ENCODE measurements around the gene MC1R. TPM values are rescaled to one million over a fixed set of nuclear protein-coding genes. Genes with fewer than 3 reads are reported as not detected.

The MC1R gene
- total RNA-seq, 1 experiment from 2014 or later: 3.8 TPM

DNA sequence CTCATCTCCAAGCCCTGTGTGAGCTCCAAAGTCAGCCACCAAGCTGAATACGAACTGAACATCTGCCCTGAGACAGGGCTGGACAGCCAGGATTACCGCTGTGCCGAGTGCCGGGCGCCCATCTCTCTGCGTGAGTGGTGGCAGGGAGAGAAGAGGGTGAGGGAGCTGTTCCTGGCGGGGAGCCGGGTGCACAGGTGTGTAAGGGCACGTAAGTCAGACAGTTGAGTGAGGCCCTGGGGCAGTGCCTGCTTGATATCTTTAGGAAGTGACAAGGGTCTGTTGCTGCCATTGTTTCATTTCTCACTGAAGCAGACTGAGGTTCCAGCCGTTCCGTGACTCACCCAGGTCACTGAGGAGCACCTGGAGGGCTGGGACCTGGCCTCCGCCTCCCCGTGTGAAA is 42.3 kb downstream of the MC1R start:
- Mint-ChIP-seq H3K27ac (no peak overlapping the region), H3K4me3 (no peak overlapping the region), H3K4me1 (peaks cover 2% of the 10 kb centered on the region), H3K9me3 (peaks cover 3% of the 10 kb centered on the region; the same call in 1 of the 2 replicates), H3K36me3 (peaks cover 19% of the 10 kb centered on the region), H3K27me3 (ENCODE audit: low read depth) (no peaks in the 10 kb centered on the region)
- ATAC-seq: no peak
- TF ChIP-seq, protein P1, sequence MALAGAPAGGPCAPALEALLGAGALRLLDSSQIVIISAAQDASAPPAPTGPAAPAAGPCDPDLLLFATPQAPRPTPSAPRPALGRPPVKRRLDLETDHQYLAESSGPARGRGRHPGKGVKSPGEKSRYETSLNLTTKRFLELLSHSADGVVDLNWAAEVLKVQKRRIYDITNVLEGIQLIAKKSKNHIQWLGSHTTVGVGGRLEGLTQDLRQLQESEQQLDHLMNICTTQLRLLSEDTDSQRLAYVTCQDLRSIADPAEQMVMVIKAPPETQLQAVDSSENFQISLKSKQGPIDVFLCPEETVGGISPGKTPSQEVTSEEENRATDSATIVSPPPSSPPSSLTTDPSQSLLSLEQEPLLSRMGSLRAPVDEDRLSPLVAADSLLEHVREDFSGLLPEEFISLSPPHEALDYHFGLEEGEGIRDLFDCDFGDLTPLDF (CRISPR knock-in tag; IDR thresholded peaks at IDR 0.05): no peak
- no peak for TF ChIP-seq GTF2I (CRISPR knock-in tag; conservative IDR thresholded peaks at IDR 0.05)
- DNase-seq (ENCODE audit: low spot score): no peak
- ChIA-PET POLR2A (interaction anchor here (0.5 kb wide), 1 partner anchor 123 kb away, joined by 3 read pairs; no protein-coding TSS in a partner anchor), CTCF (interaction anchor here (1.3 kb wide), 1 partner anchor 10 kb away, joined by 4 read pairs; no protein-coding TSS in a partner anchor)

DNA sequence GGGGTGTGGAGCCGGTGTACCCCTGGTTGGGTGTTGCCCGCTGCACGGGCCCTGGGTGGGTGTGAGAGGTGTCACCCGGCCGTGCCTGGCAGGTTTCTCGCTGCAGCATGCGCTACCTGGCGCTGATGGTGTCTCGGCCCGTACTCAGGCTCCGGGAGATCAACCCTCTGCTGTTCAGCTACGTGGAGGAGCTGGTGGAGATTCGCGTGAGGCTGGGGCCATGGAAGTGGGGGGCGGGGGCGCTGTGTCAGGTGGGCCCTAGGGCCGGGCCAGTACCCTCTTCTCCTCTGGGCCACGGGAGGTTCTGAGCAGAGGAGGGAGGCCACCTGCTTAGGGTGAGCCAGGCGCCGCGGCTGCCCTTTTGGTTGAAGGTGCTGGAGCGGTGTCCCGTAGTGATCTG is 43.3 kb downstream of the MC1R start:
- POLR2A ChIA-PET: no interaction called here
- TF ChIP-seq, protein P2, sequence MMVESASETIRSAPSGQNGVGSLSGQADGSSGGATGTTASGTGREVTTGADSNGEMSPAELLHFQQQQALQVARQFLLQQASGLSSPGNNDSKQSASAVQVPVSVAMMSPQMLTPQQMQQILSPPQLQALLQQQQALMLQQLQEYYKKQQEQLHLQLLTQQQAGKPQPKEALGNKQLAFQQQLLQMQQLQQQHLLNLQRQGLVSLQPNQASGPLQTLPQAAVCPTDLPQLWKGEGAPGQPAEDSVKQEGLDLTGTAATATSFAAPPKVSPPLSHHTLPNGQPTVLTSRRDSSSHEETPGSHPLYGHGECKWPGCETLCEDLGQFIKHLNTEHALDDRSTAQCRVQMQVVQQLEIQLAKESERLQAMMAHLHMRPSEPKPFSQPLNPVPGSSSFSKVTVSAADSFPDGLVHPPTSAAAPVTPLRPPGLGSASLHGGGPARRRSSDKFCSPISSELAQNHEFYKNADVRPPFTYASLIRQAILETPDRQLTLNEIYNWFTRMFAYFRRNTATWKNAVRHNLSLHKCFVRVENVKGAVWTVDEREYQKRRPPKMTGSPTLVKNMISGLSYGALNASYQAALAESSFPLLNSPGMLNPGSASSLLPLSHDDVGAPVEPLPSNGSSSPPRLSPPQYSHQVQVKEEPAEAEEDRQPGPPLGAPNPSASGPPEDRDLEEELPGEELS (CRISPR knock-in tag; IDR thresholded peaks at IDR 0.05): no peak
- TF ChIP-seq, protein P3, sequence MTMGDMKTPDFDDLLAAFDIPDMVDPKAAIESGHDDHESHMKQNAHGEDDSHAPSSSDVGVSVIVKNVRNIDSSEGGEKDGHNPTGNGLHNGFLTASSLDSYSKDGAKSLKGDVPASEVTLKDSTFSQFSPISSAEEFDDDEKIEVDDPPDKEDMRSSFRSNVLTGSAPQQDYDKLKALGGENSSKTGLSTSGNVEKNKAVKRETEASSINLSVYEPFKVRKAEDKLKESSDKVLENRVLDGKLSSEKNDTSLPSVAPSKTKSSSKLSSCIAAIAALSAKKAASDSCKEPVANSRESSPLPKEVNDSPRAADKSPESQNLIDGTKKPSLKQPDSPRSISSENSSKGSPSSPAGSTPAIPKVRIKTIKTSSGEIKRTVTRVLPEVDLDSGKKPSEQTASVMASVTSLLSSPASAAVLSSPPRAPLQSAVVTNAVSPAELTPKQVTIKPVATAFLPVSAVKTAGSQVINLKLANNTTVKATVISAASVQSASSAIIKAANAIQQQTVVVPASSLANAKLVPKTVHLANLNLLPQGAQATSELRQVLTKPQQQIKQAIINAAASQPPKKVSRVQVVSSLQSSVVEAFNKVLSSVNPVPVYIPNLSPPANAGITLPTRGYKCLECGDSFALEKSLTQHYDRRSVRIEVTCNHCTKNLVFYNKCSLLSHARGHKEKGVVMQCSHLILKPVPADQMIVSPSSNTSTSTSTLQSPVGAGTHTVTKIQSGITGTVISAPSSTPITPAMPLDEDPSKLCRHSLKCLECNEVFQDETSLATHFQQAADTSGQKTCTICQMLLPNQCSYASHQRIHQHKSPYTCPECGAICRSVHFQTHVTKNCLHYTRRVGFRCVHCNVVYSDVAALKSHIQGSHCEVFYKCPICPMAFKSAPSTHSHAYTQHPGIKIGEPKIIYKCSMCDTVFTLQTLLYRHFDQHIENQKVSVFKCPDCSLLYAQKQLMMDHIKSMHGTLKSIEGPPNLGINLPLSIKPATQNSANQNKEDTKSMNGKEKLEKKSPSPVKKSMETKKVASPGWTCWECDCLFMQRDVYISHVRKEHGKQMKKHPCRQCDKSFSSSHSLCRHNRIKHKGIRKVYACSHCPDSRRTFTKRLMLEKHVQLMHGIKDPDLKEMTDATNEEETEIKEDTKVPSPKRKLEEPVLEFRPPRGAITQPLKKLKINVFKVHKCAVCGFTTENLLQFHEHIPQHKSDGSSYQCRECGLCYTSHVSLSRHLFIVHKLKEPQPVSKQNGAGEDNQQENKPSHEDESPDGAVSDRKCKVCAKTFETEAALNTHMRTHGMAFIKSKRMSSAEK (CRISPR knock-in tag; IDR thresholded peaks at IDR 0.05; ENCODE audit: borderline replicate concordance): no peak
- TF ChIP-seq, protein P4, sequence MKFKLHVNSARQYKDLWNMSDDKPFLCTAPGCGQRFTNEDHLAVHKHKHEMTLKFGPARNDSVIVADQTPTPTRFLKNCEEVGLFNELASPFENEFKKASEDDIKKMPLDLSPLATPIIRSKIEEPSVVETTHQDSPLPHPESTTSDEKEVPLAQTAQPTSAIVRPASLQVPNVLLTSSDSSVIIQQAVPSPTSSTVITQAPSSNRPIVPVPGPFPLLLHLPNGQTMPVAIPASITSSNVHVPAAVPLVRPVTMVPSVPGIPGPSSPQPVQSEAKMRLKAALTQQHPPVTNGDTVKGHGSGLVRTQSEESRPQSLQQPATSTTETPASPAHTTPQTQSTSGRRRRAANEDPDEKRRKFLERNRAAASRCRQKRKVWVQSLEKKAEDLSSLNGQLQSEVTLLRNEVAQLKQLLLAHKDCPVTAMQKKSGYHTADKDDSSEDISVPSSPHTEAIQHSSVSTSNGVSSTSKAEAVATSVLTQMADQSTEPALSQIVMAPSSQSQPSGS (CRISPR knock-in tag; IDR thresholded peaks at IDR 0.05; ENCODE audit: borderline replicate concordance, low read depth): no peak
- TF ChIP-seq, protein P5, sequence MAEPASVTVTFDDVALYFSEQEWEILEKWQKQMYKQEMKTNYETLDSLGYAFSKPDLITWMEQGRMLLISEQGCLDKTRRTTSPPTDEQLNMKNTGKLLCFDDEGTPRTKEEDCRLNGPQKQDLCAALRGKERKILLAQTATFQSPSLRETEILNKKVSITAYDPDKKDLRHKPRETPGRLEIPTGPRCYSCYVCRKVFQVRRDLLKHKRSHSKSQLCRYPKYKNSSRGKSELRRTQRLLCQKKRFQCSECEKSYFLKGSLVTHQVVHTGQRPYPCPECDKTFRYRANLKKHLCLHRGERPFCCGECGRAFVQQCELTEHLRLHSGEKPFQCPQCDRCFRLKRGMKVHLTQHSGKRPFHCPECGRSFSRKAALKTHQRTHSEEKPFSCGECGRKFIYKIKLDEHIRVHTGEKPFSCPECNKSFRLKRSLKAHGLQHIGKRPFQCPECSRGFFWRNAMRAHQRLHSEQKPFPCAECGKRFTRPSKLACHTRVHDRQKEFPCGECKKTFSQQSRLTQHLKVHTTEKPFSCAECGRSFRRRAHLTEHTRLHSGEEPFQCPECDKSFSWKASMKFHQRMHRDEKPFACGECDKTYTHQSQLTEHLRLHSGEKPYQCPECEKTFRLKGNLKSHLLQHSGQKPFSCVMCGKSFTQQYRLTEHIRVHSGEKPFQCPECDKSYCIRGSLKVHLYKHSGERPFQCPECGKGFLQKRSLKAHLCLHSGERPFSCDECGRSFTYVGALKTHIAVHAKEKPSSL (CRISPR knock-in tag; conservative IDR thresholded peaks at IDR 0.05): no peak
- TF ChIP-seq, protein P6, sequence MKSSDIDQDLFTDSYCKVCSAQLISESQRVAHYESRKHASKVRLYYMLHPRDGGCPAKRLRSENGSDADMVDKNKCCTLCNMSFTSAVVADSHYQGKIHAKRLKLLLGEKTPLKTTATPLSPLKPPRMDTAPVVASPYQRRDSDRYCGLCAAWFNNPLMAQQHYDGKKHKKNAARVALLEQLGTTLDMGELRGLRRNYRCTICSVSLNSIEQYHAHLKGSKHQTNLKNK (CRISPR knock-in tag; IDR thresholded peaks at IDR 0.05): no peak
- TF ChIP-seq, protein P7, sequence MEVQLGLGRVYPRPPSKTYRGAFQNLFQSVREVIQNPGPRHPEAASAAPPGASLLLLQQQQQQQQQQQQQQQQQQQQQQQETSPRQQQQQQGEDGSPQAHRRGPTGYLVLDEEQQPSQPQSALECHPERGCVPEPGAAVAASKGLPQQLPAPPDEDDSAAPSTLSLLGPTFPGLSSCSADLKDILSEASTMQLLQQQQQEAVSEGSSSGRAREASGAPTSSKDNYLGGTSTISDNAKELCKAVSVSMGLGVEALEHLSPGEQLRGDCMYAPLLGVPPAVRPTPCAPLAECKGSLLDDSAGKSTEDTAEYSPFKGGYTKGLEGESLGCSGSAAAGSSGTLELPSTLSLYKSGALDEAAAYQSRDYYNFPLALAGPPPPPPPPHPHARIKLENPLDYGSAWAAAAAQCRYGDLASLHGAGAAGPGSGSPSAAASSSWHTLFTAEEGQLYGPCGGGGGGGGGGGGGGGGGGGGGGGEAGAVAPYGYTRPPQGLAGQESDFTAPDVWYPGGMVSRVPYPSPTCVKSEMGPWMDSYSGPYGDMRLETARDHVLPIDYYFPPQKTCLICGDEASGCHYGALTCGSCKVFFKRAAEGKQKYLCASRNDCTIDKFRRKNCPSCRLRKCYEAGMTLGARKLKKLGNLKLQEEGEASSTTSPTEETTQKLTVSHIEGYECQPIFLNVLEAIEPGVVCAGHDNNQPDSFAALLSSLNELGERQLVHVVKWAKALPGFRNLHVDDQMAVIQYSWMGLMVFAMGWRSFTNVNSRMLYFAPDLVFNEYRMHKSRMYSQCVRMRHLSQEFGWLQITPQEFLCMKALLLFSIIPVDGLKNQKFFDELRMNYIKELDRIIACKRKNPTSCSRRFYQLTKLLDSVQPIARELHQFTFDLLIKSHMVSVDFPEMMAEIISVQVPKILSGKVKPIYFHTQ (CRISPR knock-in tag; IDR thresholded peaks at IDR 0.05): no peak
- TF ChIP-seq, protein P8, sequence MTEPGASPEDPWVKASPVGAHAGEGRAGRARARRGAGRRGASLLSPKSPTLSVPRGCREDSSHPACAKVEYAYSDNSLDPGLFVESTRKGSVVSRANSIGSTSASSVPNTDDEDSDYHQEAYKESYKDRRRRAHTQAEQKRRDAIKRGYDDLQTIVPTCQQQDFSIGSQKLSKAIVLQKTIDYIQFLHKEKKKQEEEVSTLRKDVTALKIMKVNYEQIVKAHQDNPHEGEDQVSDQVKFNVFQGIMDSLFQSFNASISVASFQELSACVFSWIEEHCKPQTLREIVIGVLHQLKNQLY (CRISPR knock-in tag; IDR thresholded peaks at IDR 0.05): no peak
- no peak for TF ChIP-seq ZNF671 (CRISPR knock-in tag; IDR thresholded peaks at IDR 0.05)
- TF ChIP-seq CREM (CRISPR knock-in tag; IDR thresholded peaks at IDR 0.05): no peak
- no peak for TF ChIP-seq GRHL2 (CRISPR knock-in tag; IDR thresholded peaks at IDR 0.05; ENCODE audit: insufficient replicate concordance, severe bottlenecking)
- TF ChIP-seq, protein P9, sequence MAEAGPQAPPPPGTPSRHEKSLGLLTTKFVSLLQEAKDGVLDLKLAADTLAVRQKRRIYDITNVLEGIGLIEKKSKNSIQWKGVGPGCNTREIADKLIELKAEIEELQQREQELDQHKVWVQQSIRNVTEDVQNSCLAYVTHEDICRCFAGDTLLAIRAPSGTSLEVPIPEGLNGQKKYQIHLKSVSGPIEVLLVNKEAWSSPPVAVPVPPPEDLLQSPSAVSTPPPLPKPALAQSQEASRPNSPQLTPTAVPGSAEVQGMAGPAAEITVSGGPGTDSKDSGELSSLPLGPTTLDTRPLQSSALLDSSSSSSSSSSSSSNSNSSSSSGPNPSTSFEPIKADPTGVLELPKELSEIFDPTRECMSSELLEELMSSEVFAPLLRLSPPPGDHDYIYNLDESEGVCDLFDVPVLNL (CRISPR knock-in tag; IDR thresholded peaks at IDR 0.05; ENCODE audit: borderline replicate concordance, low read depth): no peak
- no peak for TF ChIP-seq NR3C1 (CRISPR knock-in tag; conservative IDR thresholded peaks at IDR 0.05; ENCODE audit: low read depth)
- TF ChIP-seq ATF1 (CRISPR knock-in tag; IDR thresholded peaks at IDR 0.05): no peak
- no peak for TF ChIP-seq MXD4 (CRISPR knock-in tag; IDR thresholded peaks at IDR 0.05; ENCODE audit: borderline replicate concordance)
- peaks cover 2% of the 10 kb centered on the region for H3K4me1 Mint-ChIP-seq

More for the DNA sequence above, 43.3 kb downstream of the MC1R start:
- CTCF ChIA-PET: no interaction called here
- Mint-ChIP-seq H3K27me3 (ENCODE audit: low read depth) (no peaks in the 10 kb centered on the region), H3K27ac (no peak overlapping the region), H3K9me3 (peaks cover 3% of the 10 kb centered on the region; the same call in 1 of the 2 replicates), H3K36me3 (peaks cover 18% of the 10 kb centered on the region), H3K4me3 (no peak overlapping the region)
- no peak for ATAC-seq
- no peak for DNase-seq (ENCODE audit: low spot score)

Measured in WTC11 (cell line).